ENCODE data around the gene RARG.
"Not testable (repeated sequence)": the region's sequence is repeated elsewhere in the genome, so short reads cannot be mapped to it uniquely, and the experiment has no call there.

Gene RARG

DNA sequence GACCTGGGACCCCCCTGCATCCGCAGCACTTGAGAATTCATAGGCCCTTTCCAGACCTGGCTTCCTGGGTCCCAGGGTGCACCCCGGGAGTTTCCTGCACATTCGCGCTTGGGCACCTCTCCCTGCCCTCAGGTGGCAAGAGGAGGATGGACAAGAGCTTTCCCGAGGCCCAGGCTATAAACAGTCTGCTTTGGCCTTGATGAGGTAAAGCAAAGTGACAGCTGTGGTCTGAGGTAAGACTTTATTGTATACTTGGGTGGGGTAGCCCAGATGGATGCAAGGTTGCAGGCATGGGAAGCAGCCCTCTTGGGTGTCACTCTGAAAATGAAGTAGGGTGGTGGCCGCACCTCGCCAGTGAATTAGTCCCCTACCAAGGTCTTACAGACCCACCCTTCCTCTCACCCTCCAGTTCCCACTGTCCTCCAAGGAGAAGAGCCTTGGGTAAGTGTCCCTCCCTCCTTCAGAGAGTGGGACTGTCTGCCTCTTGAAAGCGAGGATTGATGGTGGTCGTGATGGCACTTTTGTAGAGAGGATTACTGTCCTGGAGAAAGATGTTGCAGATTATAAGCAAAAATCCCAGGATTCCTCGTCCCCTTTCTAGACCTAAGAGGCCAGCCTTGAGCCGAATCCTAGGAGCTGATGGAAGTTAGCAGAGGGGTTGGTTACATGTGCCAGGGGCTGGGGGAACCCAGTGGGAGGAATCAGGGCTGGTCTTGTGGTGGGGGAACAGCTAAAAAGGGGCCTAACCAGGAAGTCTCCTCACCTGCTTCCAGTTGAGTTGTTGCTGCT lies 40.7 kb downstream of the RARG start:
- no peak for DNase-seq (ENCODE audit: low spot score)

DNA sequence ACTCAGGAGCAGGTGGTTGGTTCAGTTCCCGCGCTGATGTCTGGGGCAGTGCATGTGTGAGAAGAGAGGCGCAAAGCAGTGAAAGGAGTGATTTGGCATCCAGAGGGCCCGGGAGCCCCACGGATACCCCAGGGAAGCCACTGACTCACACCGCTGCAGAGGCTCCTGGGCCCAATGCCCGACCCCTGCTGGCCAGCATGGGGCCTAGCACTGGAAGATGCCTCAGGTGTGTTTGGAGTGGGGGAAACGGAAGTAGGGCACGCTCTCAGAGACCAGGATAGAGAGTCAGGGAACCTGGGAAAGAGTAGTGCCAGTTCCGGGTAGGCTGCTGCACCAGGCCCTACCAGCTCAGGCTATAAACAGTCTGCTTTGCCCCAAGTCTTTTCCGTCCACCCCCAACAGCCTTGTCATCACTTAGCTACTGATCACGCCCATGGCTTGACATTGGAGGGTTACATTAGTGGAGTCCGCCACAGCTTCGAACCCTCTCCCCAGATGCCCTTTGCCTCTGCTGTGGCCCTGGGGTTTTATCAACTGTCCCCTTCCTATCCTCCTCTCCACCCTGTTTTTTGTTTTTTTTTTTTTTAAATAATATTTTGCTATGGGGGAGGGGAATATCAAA lies 41.8 kb downstream of the RARG start:
- DNase-seq (ENCODE audit: low spot score), result peak; percentile 94

DNA sequence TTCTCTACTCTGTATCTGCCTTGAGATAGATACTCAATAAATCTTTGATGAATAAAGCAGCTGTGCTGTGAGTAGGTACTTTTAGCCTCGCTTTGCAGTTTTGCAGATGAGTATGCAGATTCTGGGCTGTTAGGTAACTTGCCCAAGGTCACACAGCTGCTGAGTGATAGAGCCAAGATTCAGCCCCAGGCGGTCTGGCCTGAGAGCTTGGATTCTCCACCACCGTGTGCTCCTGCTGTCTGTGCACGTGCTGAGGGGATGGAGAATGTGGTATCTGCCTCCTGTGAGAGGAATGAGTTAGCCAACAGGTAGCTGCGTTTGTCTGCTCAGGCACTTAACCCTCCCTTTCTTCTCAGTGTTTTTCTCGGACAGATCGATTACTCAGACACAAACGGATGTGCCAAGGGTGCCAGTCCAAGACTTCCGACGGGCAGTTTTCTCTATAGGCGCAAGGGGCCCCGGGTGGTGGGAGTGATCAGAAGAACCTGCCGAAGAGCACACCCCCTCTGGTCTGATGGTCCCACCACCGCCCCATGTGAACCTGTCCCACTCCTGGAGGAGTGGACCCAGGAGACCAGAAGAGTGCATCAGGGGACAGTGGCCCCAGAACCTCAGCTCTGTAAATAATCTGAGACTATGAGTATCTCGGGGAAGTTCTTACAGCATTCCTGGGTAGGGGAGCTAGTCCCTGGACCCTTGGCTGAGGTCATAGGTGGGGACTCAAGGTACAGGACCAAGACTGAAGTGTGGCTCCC lies 44.7 kb downstream of the RARG start:
- no peak for DNase-seq (ENCODE audit: low spot score)

DNA sequence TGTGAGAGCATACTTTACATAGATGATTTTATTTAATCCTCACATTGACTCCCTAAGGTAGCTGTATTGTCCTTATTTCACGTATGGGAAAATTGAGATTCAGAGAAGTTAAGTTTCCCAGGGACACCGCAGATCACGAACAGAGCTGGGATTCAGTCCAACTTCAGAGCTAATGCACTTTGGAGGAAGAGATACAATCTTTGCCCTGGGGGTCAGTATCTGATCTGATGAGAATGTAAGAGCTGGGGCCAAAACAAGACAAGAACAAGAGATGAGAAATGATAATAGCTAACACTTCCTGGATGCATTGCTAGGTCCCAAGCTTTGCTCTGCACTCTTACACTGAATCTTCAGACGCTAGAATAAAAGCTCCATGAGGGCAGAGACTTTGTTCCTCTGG lies 45.3 kb downstream of the RARG start:
- DNase-seq (ENCODE audit: low spot score), result no peak

DNA sequence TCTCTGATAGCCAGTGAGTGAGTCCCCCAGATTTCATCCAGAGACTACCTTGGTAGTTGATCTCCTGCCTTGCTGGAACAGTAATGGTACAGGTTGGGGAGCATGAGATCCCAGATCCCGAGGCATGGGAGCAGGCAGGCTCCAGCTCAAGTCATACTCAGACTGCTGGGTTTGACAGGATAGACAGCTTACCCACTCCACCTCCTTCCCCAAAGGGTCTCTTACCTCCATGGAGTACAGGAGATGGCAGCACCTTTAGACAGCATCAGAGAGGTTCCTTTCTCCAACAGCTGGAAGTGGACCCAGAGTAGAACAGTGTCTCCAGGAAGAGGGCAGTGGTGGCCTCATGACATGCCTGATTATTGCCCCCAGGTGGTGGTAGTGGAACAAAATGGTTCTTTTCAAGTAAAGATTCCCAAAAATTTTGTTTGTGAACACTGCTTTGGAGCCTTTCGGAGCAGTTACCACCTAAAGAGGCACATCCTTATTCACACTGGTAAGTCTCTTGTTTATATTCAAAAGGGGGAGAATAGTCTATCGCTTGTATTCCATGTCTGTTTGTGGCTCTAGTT lies 46.3 kb downstream of the RARG start:
- DNase-seq (ENCODE audit: low spot score), result no peak

DNA sequence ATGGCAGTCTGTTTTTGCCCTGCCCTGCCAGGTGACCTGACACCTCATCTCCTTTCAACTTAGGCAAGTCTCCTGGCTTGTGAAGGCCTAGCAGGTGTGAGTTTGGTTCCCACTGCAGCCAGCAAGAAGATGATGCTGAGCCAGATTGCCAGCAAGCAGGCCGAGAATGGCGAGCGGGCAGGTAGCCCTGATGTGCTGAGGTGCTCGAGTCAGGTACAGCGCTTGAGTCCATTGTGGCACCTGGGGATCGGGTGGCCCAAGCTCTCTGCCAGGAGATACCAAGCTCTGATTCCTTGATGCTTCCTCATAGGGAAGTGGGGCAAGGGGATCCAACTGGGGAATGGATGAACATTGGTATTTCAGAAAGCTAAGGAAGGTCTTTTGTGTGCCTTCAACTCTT lies 47.2 kb downstream of the RARG start:
- no peak for DNase-seq (ENCODE audit: low spot score)

DNA sequence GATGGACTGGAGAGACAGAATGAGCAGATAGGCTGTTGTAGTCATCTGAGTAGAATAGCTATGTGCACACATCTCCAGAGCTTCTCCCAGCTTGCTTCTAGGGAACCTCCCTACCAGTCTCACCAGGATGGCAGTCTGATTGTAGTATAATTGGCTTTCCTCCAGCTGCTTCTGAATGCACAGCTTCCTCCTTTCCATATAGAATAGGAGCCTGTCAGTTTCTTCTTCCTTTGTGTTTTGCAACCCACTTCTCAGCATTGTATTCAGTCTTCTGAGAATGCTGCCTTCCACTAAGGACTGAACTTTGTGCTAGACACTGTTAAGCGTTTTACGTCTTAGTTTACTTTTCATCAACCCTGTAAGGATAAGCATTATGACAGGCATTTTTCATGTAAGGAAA lies 49.1 kb downstream of the RARG start:
- DNase-seq (ENCODE audit: low spot score), result no peak

DNA sequence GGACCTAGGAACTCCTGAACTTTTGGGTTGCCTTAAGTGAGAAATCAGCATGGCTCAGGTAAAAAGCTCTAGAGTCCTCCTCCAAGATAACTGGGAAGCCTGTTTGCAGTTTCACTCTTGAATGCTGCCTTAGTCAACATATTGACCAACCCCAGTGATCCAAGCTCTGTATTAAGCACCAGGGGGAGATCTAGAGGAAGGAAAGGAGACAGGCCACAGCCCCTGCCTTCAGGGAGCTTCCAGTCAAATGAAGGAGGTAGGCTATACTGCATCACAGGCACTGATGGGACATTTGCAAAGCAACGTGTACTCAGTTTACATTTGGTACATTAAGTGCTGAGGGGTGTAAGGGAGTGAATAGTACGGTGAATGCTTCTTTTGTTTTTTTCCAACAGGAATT lies 50.1 kb downstream of the RARG start:
- no peak for DNase-seq (ENCODE audit: low spot score)

DNA sequence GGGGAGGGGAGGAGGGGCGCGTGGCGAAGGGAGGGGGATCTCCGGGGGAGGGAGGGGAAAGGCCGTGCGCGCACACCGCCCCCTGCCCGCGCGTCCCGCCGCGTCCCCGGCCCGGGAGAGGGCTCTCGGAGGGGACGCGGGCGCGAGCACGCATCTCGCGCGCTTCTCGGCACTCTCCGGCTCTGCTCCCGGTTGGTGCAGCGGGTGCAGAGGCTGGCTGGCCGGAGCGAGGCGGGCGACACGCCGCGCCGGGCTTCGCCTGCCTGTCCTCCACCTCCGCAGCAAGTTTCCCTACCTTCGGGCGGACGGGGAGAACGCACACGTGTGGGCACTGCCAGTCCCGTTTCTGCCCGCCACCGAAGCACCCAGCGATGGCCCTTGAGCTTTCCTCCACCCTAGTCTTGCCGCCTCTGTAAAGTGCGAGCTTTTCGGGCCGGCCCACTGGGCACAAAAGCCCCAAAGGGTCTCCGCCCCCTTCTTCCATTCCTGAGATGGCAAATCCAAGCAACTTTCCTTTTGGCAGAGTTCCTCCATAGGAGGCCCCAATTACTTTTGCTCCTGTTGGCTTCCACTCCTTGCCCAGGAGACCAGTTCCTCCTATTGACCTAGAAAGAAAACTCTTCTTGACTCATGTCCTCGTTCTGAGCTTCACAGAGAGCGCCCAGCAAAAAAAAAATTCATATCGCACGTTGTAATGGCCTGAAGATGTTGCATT lies 50.9 kb downstream of the RARG start:
- peak; percentile 95 for DNase-seq (ENCODE audit: low spot score)

DNA sequence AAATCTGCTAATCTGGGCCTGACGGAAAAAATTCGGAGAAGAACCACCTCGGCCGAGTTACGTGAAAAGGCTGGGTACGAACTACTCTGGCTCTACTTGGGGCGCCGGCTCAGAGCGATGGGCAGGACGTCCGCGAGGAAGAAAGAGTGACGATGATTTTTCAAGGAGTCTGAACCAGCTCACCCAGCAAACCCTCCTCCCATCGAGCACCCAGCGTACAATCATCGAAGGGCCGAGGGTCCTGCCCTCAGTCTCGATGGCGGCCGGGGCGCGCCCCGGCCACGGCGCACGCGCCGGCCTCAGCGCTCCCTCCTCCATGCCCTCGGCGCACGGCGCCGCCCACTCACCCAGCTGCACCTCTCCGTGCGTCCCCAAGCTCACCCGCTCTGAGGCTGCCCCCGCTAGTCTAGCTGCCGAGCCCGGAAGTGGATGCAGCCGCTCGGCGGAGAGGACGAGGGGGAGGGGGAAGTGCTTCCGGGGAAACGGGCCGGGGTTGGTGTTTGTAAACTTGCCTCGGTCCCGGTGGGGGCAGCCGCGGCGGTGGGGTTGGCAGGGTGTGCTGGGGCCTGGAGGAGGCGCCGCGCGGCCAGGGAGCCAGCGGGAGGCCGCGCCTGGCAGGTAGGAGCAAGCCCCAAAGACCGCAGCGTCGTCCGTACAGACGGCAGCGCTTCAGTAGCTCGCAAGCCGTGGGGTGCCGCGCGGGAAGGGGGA lies 51.6 kb downstream of the RARG start, which contains the start of the genes CSAD and ZNF740:
Gene CSAD, minus strand, starts transcription at position 706 of the 711 bp plus-strand sequence. CDS start 7,455 bp downstream, outside the sequence.
Gene ZNF740, plus strand, starts transcription at position 503 of the 711 bp plus-strand sequence. CDS start 1,262 bp downstream, outside the sequence.
- peak; percentile 98 for DNase-seq (ENCODE audit: low spot score)

DNA sequence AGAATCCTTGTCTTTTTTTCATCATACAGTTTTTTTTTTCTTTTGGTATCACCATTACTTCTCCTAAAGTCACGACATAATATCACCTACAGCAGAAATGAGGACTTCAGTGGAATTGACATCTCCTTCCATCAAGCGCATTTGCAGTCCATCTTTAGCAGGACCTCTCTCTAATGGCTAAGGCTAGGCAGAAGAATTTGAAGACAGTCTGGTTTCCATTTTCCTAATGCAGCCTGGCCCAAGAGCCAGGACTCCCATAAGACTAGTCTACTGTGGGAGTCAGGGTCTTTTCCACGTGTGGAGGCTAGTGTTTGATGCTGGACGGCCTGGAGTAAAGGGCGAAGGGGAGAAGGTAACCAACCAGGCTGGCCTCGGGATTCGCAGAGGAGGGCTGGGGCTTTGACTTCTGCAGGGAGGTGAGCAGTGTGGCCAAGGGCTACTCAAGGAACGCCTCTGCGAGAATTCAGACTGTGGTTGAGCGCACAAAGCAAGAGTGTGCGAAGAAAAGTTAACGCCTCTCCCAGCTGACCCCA lies 52.3 kb downstream of the RARG start:
- DNase-seq (ENCODE audit: low spot score), result no peak

DNA sequence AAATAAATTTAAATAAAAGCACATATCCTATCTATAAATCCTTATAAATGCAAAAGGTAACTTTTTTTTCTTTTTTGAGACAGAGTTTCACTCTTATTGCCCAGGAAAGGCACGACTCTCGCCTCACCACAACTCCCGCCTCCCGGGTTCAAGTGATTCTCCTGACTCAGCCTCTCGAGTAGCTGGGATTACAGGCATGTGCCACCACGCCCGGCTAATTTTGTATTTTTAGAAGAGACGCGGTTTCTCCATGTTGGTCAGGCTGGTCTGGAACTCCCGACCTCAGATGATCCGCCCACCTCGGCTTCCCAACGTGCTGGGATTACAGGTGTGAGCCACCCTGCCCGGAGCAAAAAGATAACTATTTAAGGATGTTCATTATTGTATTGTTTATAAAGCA lies 53.2 kb downstream of the RARG start:
- not testable (repeated sequence) for DNase-seq (ENCODE audit: low spot score)

DNA sequence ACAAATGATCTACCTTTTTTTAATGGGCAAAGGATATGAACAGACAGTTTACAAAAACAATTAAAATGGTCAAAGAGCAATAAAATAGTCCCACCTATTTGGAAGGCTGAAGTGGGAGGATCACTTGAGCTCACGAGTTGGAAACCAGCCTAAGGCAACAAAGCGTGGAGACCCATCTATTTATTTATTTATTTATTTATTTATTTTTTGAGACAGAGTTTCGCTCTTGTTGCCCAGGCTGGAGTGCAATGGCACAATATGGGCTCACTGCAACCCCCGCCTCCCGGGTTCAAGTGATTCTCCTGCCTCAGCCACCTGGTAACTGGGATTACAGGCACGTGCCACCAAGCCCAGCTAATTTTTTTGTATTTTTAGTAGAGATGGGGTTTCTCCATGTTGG lies 54.6 kb downstream of the RARG start:
- not testable (repeated sequence) for DNase-seq (ENCODE audit: low spot score)

DNA sequence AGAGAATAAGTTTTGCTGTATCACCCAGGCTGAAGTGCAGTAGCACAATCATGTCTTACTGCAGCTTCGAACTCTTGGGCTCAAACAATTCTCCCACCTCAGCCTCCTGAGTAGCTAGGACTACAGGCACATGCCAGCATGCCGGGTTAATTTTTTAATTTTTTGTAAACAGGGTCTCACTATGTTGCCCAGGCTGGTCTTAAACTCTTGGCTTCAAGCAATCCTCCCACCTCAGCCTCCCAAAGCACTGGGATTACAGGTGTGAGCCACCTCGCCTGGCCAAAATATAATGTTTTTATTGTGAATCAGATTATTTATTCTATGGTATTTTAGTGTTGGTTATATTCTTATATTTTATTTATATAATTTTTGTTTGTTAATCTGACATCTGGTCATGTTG lies 55.3 kb downstream of the RARG start:
- DNase-seq (ENCODE audit: low spot score), result no peak

DNA sequence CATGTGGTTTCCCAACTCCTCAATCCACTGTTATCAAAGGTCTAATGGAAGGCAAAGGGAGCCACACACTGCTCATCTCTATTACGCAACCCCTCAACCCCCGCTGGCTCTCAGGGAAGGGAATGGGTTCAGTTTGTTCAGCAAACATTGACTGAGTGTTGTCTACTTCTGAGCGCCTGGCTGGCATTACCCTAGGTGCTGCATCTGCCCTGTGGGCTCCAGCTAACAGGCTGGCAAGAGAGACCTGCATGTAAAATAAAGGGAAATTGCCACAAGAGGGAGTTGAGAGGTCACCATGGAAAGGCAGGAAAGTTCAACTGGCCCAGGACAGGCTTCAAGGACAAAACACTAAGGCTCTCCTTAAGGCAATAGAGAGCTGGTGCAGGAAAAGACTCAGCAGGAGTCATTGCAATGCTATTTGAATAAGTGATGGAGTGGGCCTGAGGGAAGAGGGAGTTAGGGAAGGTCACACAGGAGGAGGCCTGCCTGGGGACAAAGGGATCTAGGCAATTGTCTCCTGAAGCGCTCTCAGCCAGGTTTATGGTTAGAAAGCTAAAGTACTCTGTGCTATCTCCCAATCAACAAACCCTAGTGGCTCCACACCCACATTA lies 57.0 kb downstream of the RARG start:
- DNase-seq (ENCODE audit: low spot score), result peak; percentile 60

DNA sequence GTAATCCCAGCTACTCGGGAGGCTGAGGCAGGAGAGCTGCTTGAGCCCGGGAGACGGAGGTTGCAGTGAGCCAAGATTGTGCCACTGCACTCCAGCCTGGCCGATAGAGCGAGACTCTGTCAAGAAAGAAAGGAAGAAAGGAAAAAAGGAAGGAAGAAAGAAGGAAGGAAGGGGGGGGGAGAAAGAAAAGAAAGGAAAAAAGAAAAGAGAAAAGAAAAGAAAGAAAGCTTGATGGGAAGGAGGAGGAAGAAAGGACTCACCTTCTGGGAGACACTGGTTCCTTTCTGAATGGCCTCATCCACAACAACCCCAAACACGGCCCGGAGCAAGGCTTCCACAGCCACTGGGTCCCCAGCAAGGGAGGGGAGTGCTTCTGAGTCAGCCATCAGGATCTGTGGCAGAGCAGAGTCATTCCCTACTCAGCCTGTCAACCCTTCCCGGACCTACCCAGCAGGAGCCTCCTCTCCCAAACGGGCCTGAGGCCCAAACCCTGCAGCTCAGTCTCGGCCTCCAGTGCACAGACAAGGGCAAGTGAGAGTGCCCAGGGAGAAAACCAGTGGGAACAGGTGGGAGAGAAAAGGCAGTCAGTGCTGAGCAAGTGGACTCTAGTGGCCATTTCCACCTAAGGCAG lies 58.8 kb downstream of the RARG start:
- DNase-seq (ENCODE audit: low spot score), result no peak

DNA sequence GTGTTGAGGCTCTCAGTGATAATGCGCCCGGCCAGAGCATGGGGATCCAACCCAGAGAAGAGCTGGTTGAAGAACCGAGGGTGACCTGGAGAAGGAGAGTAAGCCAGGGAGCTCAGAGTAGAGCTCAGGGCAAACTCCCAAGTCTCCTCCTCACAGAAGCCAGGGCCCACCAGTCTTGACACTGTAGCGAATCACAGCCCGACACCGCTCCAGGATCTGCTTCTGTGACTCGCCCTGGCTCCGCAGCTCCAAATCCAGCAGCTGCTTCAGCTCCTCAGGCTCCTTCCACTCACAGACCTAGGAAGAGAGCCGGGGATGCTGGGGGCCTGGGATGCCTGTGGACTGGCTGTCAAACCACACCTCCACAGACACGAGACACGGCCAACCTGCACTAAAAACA lies 59.7 kb downstream of the RARG start:
- no peak for DNase-seq (ENCODE audit: low spot score)

DNA sequence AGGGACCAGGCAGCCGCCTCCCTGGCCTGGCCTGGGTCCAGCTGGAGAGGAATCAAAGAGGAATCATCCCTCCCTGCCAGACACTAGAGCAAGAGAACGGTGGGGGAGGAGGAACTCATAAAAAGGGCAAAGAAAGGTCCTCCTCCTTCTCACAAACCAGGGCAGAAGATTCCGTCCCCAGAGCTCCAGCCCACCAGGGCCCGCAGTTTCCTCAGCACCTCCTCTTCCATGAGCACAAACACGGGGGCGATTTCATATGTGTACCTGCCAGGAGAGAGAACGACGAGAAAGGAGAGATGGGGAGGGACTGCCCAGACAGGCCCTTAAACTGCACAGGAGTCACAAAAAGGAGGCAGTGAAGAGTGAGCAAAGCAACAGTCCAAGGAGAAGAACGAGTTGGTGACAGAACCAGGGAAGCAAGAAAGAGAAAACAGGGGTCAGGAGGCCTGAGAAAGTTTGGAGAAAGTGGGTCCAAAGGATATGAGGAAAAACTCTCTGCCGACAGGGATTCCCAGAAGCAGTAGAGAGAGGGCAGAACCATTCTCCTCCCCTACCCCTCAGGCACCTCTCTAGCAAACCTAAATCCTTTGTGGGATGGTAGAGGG lies 60.2 kb downstream of the RARG start:
- DNase-seq (ENCODE audit: low spot score), result no peak

DNA sequence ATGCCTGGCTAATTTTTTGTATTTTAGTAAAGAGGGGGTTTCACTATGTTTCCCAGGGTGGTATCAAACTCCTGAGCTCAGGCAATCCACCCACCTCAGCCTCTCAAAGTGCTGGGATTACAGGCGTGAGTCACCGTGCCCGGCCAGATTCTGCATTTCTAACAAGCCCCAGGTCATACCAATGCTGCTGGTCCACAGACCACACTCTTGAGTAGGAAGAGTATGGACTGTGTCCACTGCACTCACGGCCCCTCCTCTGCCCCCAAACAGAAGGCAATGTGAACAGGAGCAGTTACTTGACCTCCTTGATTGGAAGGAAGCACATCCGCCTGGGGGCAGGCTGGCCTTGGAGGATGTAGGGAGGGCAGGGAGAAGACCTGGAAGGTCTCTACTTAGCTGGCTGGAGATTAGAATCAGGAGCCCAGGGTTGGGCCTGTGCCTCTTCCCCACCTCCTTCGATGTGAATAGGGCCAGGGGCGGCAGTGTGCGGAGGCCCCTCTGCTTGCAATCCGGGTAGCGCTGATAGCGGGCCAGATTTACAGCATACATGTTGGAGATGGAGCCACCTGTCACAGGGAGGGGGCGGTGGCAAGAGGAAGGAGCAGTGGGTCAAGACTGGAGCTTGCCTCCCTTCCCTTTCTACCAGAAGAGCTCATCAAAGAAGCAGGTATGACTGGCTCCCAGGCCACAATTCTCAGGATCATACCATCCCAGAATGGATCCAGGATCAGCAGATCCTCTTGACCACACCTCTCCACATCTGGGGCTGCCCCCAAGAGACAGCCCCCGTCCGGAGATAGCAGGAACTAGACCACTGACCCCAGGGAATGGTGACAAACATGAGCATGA lies 60.9 kb downstream of the RARG start:
- DNase-seq (ENCODE audit: low spot score), result no peak
